ENCODE results near the gene UBFD1.

- TF ChIP-seq CTCF (IDR thresholded peaks at IDR 0.05; ENCODE audit: low read length) (no peak), EZH2 (IDR thresholded peaks at IDR 0.05; ENCODE audit: borderline replicate concordance, low read length) (no peak)
Measured at GRCh38 chr16:23615805-23616204, 58.3 kb downstream of the UBFD1 start.

Measured in OCI-LY1 (cell line).